Upper lobe of left lung (tissue), 6 donors: ENCODE results near the gene SMC6. TPM values are rescaled to one million over a fixed set of nuclear protein-coding genes. Genes with fewer than 3 reads are reported as not detected.

Experiments
- ATAC-seq, 2 donors: fragments of 200-7000 bp; cut with Tn5 transposase; one replicate each; pipeline ENCODE4 v1.9.1; 2022; ENCODE audit warnings: mild to moderate bottlenecking in 2 of 2, moderate library complexity in 2 of 2; ENCODE audit not compliant: low FRiP score in 2 of 2
- DNase-seq, 2 donors: peaks; one replicate each; pipeline ENCODE4 v3.0.0-alpha.2; 2019 to 2020
- H3K27ac ChIP-seq, 4 donors: fragments of 200-600 bp; sonication (generic); one replicate each; pipeline ENCODE4 v1.5.1; 2016 to 2019
- H3K27me3 ChIP-seq, 4 donors: fragments of 200-600 bp; sonication (generic); one replicate each; pipeline ENCODE4 v1.5.1; 2017 to 2019
- H3K36me3 ChIP-seq, 4 donors: fragments of 200-600 bp; sonication (generic); one replicate each; pipeline ENCODE4 v1.5.1; 2016 to 2019
- H3K4me1 ChIP-seq, 4 donors: fragments of 200-600 bp; sonication (generic); one replicate each; pipeline ENCODE4 v1.5.1; 2018 to 2019
- H3K4me3 ChIP-seq, 4 donors: fragments of 200-600 bp; sonication (generic); one replicate each; pipeline ENCODE4 v1.5.1; 2017 to 2019; ENCODE audit warnings: mild to moderate bottlenecking in 2 of 4, moderate library complexity in 1 of 4
- H3K9me3 ChIP-seq, 4 donors: fragments of 200-600 bp; sonication (generic); one replicate each; pipeline ENCODE4 v1.5.1; 2018 to 2019
- CTCF ChIP-seq, 6 experiments: fragments of 450-650 bp in 4 of 6; fragments of 200-600 bp in 2 of 6; sonication (generic) in 2 of 6; IDR thresholded peaks; one replicate each; pipeline ENCODE4 v1.5.1; 2016 to 2019; ENCODE audit warnings: antibody characterized with exemption in 6 of 6
- EP300 ChIP-seq, 4 donors: sonication (generic); formaldehyde crosslinking; IDR thresholded peaks; one replicate each; pipeline ENCODE4 v1.5.1; 2017; ENCODE audit warnings: antibody characterized with exemption in 4 of 4, control low read depth in 2 of 4
- POLR2A ChIP-seq, 4 donors: fragments of 450-650 bp; IDR thresholded peaks; one replicate each; pipeline ENCODE4 v1.5.1; 2016 to 2017; ENCODE audit warnings: antibody characterized with exemption in 4 of 4, mild to moderate bottlenecking in 2 of 4
- POLR2AphosphoS5 ChIP-seq, 2 donors: sonication (generic); formaldehyde crosslinking; IDR thresholded peaks; one replicate each; pipeline ENCODE4 v1.5.1; 2017; ENCODE audit warnings: antibody characterized with exemption in 2 of 2
- whole genome bisulfite sequencing, 2 donors: methylation state at CpG; one replicate each; pipeline ENCODE4 v1.1.5; 2017 to 2018; 5-methylcytosine and 5-hydroxymethylcytosine counted together
- total RNA-seq, 6 donors: library from RNA; depleted of rRNA in 4 of 6; stranded (reverse); fragments of >200 nt in 4 of 6; gene quantifications; one replicate each; pipeline versions ENCODE4 v1.1.0 to v1.2.1, GENCODE V29; 2016 to 2021
- donor health status: DM: no; HTN: no; CAD: no; lungs with moderate emphysema.
- donor health status: DM: no; HTN: yes; CAD: no; lungs with severe emphysema.

Gene SMC6
- total RNA-seq, 6 donors from 2014 or later: 5.8 to 30.8 (median 13.6) TPM

- Histone ChIP-seq H3K27ac (no peak overlapping the region), H3K27me3 (no peaks in the 10 kb centered on the region), H3K9me3 (no peaks in the 10 kb centered on the region), H3K4me3 (no peak overlapping the region), H3K4me1 (peaks cover 3 to 15% (median 7%) of the 10 kb centered on the region in 4 donors), H3K36me3 (no peaks in the 10 kb centered on the region)
- no peak for DNase-seq
- 72 to 84% methylated on average over 4 of the region's 4 CpGs for WGBS, 2 donors
- TF ChIP-seq POLR2AphosphoS5 (IDR thresholded peaks at IDR 0.05): no peak
- no peak for TF ChIP-seq EP300 (IDR thresholded peaks at IDR 0.05)
- no peak for TF ChIP-seq CTCF (IDR thresholded peaks at IDR 0.05)
- TF ChIP-seq POLR2A (IDR thresholded peaks at IDR 0.05): no peak
- no peak for ATAC-seq
Measured at GRCh38 chr2:17788773-17789172, 35.2 kb upstream of the SMC6 start.

GRCh38 chr2:17786727-17787126 lies 33.1 kb upstream of the SMC6 start:
- ATAC-seq: no peak
- WGBS, 2 donors: 85 to 88% methylated on average over 3 of the region's 3 CpGs

GRCh38 chr2:17781482-17781881 lies 27.9 kb upstream of the SMC6 start:
- WGBS, 2 donors: 73 to 75% methylated on average over 1 of the region's 1 CpG
- TF ChIP-seq EP300 (IDR thresholded peaks at IDR 0.05): no peak
- no peak for TF ChIP-seq POLR2AphosphoS5 (IDR thresholded peaks at IDR 0.05)
- no peak for TF ChIP-seq POLR2A (IDR thresholded peaks at IDR 0.05)
- no peak for TF ChIP-seq CTCF (IDR thresholded peaks at IDR 0.05)
- peaks cover 0 to 3% (median 1%) of the 10 kb centered on the region in 4 donors for H3K36me3 ChIP-seq
- DNase-seq (no peak), ATAC-seq (no peak)
- H3K9me3 ChIP-seq: no peaks in the 10 kb centered on the region
- H3K27me3 ChIP-seq: no peaks in the 10 kb centered on the region
- no peak overlapping the region for H3K27ac ChIP-seq
- no peak overlapping the region for H3K4me3 ChIP-seq
- H3K4me1 ChIP-seq: no peaks in the 10 kb centered on the region

More at GRCh38 chr2:17786727-17787126, 33.1 kb upstream of the SMC6 start:
- no peaks in the 10 kb centered on the region for H3K36me3 ChIP-seq
- no peak overlapping the region for H3K4me3 ChIP-seq
- DNase-seq: no peak
- H3K27me3 ChIP-seq: no peaks in the 10 kb centered on the region
- H3K4me1 ChIP-seq: peaks cover 1 to 11% (median 7%) of the 10 kb centered on the region in 4 donors
- no peak for TF ChIP-seq POLR2AphosphoS5 (IDR thresholded peaks at IDR 0.05)
- no peak for TF ChIP-seq CTCF (IDR thresholded peaks at IDR 0.05)
- TF ChIP-seq POLR2A (IDR thresholded peaks at IDR 0.05): no peak
- TF ChIP-seq EP300 (IDR thresholded peaks at IDR 0.05): no peak
- no peak overlapping the region for H3K27ac ChIP-seq
- no peaks in the 10 kb centered on the region for H3K9me3 ChIP-seq

GRCh38 chr2:17780546-17780945 lies 26.9 kb upstream of the SMC6 start:
- no peaks in the 10 kb centered on the region for H3K9me3 ChIP-seq
- H3K27me3 ChIP-seq: no peaks in the 10 kb centered on the region
- ATAC-seq (no peak), DNase-seq (no peak)
- TF ChIP-seq POLR2A (IDR thresholded peaks at IDR 0.05) (no peak), EP300 (IDR thresholded peaks at IDR 0.05) (no peak), POLR2AphosphoS5 (IDR thresholded peaks at IDR 0.05) (no peak), CTCF (IDR thresholded peaks at IDR 0.05) (no peak)
- H3K27ac ChIP-seq: no peak overlapping the region
- 84 to 95% methylated on average over 1 of the region's 1 CpG for WGBS, 2 donors
- no peak overlapping the region for H3K4me3 ChIP-seq
- H3K36me3 ChIP-seq: peaks cover 0 to 3% (median 1%) of the 10 kb centered on the region in 4 donors
- H3K4me1 ChIP-seq: no peaks in the 10 kb centered on the region

GRCh38 chr2:17772532-17772931 lies 18.9 kb upstream of the SMC6 start:
- 92 to 94% methylated on average over 2 of the region's 2 CpGs for WGBS, 2 donors
- Histone ChIP-seq H3K4me1 (no peaks in the 10 kb centered on the region), H3K9me3 (no peaks in the 10 kb centered on the region), H3K36me3 (no peaks in the 10 kb centered on the region), H3K27ac (no peak overlapping the region), H3K27me3 (no peaks in the 10 kb centered on the region), H3K4me3 (no peak overlapping the region)
- ATAC-seq (no peak), DNase-seq (no peak)
- no peak for TF ChIP-seq POLR2A (IDR thresholded peaks at IDR 0.05)
- no peak for TF ChIP-seq POLR2AphosphoS5 (IDR thresholded peaks at IDR 0.05)
- no peak for TF ChIP-seq CTCF (IDR thresholded peaks at IDR 0.05)
- TF ChIP-seq EP300 (IDR thresholded peaks at IDR 0.05): no peak
